CD4-positive, alpha-beta T cell treated with Interleukin-21 for 1 hour (primary cell): ENCODE measurements around the gene WDR54.
"Not testable (repeated sequence)": the region's sequence is repeated elsewhere in the genome, so short reads cannot be mapped to it uniquely, and the experiment has no call there.

ENCODE experiments used
- DNase-seq: peaks from one replicate; pipeline ENCODE4 v3.0.0-alpha.2; 2020

Gene WDR54

DNA sequence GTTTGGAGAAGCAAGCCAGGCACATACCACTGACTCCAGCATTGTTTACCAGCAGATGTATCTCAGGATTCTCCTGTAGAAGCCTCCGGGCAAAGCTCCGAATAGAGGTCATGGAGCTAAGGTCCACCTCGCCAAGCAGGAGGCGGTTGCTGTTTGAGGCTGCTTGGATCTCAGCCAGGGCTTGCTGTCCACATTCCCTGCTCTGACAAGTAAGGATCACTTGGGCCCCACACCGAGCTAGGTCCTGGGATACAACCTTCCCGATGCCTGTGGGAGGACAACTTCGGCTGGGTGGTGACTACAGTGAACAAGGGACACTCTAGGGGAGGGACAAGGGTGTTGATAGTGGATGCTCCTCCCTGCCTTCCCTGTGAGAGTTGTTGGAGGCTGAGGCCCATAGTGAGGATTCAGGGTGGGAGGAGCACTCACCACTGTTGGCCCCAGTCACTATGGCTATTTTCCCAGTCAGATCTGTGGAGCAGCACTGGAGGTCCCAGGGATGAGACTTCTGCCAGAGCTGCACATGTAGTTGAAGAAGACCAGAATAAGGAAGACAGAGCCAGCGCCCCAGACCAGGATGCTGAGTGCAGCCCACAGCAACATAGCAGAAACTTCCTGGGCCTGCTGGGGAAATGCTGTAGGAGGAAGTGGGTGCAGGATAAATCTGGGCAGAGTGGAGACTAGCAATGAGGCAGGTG, 8.4 kb upstream of the WDR54 start:
- no peak for DNase-seq

DNA sequence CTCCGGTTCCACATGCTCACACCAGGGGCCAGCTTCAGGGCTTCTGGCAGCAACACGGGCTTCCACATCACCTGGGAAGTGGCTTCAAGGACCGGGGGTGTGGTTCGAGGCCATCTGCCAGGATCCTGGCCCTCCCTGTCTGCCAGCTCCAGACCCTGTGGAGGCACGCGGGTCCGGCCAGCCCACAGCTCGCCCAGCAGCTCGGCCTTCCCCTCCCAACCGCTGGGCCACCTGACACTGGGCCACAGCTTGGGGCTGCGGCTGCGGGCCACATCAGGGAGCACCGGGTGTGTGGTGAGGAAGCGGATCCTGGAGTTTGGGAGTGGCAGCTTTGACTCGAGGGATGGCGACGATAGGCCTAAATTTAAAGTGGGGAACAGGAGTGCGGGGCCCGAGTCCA, 7.1 kb upstream of the WDR54 start:
- DNase-seq = no peak

DNA sequence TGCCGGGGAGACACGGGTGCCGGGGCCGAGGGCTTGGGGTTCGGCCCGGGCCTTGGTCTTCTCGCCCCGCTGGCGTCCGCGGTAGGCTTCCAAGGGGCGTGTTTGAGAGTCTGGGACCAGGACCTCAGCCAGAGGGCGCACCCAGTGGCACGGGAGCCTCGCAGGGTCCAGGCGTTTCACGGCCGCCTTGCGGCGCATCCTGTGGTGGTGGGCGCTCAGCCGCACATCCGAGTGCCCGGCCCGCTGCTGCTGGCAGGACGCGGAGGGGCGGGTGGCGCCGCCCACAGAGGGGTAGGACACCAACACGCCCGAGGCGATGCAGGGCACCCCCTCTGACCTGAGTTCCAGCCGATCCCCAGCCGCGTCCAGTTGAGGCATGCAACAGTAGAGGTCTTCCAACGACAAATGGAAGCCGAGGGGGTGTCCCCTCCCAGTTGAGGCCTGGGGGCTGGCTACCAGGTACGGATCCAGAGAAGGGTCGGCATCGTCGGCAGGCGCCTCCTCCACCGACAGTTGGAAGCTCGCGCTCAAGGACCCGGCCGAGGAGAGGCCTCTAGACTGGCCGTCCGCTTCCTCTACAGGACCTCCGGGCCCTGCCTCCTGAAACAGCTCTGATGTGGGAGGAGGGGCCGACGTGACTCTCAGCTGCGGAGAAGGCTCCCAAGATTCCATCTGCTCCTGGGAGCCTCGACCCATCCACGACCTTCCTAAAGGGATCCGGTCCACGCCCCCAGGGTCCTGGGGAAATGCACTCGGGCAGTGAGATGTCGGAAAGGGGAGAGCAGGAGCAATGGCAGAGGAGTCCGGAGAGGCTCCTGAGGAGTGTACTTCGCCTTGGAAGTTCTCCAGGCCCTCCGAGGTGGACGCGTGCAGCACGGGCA, 6.4 kb upstream of the WDR54 start:
- no peak for DNase-seq

DNA sequence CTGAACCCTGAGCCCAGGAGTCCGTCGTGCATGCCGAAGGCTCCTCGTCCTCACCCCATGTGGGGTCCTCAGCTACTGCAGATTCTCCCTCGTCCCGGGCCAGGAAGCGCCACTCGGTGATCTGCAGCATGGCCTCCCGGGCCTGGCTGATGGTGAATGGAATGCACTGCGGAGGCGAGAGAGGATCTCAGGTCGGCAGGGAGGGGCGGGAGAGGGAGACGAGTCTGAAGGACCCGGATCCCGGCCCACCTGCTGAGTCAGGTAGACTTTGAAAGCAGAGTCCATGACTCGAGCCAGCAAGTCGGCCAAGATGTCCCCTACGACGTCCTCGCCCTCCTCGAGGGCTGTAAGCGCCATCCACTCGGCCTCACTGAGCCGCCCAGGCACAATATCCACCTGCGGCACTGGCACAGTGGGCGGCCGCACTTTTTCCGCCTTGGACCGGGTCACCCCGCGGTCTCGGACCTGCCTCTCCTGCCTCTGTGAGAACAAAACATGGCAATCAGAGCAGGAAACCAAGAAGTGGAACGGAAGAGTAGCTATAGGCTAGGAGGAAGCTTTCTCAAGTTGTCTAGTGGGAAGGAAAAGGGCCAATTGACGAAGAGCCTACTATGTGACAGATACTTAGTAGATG, 5.7 kb upstream of the WDR54 start:
- no peak for DNase-seq

DNA sequence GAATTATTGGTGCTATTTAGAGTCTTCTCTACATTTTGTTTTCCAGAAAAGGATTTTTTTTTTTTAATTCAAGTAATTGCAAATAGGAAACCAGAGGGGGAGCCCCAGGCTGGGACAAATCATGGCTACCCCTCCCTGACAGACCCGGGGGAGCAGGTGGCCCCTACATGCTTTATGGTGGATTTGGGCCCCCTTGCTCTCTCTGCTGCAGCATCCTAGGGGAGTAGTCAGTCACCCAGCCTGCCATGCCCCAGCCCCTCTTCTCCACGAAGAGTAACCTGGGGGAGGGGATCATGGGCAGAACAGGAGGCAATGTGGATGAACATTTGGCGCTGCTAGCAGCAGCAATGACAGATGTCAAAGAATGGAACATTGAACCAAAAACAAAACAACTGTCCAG, 4.8 kb upstream of the WDR54 start:
- DNase-seq = no peak

GRCh38 chr2:74417197-74417596, 4.3 kb upstream of the WDR54 start:
- no peak for DNase-seq

DNA sequence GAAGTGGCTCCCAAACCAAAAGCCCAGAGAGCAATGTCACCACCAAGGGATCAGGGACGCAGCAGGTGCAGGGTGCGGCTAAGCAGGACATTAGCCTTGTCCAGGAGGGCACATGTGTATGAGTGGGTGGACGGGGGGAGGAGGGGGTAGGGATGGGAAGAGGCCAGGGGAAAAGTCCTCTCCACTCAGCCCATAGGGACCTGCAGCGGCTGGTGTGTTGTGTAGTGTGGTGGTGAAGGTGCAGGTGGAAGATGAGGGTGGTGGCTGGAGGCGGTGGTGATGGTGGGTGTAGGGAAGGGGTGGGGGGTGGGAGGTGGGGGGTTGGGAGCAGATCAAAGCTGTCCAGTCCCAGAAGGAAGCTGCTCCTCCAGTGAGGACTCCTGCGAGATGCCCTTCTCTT, 3.8 kb upstream of the WDR54 start:
- DNase-seq = no peak

- DNase-seq = no peak
These were observed 3.2 kb upstream of the WDR54 start for GRCh38 chr2:74418312-74418711.

- no peak for DNase-seq
These were observed 2.2 kb upstream of the WDR54 start for GRCh38 chr2:74419345-74419744.

DNA sequence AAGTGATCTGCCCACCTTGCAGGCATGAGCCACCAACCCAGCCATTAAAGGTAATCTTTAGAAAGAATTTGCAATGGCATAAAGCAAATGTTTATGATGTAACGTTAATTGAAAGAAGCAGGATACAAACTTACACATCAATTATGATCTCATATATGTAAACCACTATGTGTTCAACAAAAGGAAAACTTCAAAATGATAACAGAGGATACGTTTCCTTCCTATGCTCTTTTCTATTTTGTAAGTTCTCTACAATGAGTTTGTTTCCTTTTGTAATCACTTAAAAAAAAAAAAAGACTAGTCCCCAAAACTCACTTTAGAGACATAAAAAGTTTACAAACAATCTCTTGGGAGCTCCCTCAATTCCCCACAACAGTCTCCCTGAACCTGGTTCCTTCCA, 1.5 kb upstream of the WDR54 start:
- DNase-seq = no peak

- DNase-seq = not testable (repeated sequence)
These were observed 957 bp upstream of the WDR54 start for GRCh38 chr2:74420443-74421103.

DNA sequence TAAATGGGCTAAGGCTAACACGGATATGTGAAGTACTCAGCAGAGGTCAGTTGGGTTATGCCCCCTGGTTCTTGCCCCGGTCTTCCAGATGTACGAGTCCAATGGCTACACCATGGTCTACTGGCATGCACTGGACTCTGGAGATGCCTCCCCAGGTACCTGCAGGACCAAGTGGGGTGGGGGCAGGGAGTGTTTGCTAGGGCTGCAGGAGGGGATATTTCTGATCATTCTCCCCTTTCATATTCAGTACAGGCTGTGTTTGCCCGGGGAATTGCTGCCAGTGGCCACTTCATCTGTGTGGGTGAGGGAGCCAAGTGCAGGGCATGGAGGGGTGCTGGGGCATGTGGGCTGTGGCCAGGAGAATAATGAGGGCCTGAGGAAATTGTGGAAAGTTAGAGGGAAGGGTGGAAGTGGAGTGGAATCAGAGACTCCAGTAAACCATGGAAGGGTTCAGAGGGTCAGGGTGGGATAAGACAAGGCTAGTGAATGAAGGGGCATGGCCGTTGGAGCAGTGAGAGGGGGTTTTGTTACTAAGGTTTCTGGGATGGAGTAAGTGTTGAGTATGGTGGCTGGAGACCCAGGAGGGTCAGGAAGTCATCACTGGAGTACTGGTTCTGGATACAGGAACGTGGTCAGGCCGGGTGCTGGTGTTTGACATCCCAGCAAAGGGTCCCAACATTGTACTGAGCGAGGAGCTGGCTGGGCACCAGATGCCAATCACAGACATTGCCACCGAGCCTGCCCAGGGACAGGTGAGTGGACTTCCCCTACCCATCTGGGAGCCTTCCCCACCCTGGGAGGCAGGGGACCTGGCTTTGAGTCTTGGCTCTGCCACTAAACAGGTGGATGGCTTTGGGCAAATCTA, 1.9 kb downstream of the WDR54 start:
- no peak for DNase-seq

DNA sequence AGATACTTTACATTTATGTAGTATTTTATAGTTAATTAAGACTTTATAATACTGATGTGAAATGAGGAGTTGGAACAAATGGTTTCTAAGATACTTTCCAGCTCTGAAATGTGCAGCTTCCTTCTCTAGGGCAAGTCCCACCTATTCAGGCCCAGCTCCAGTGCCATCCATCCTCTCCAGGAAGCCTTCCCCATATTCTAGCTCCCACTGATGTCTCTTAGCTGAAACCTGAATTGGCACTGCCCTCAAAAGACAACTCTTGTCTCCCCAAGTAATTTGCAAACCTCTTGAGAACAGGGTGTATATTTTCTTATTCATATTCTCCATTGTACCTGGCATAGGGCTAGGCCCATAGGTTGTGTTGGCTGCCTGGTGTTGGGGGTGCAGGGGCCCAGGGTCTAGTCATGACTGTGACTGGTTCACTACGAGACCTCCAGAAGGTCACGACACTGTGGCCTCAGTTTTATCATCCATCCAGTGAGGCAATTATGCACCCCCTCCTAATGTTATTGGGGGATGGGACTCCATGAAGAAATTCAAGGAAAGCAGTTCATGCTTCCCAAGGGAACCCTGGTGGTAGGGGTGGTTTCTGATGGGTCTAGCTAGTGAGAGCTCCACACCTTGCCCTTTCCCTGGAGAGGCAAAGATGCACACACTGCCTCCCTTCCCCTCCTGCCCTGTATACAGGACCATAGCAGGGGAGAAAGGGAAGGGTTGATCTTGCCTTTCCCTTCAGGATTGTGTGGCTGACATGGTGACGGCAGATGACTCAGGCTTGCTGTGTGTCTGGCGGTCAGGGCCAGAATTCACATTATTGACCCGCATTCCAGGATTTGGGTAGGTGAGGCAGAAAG, 2.8 kb downstream of the WDR54 start:
- DNase-seq = no peak

- DNase-seq = no peak
These were observed 3.5 kb downstream of the WDR54 start for GRCh38 chr2:74424995-74425406.

DNA sequence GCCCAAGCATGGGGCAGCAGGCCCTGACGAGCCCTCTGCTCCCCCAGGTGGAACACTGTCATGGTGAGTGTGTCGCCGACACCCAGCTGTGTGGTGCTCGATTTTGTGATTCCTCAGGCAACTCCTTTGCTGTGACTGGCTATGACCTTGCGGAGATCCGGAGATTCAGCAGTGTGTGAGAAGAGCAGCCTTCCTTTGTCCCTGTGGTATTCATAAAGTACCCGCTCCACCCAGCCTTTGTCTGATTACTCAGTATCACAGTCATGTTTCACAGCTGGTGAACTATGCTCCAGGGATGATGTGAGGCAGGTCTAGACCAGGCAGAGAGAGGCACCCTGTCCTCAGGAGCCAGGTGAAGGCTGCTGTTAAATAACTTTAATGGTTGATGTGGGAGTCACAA, 4.0 kb downstream of the WDR54 start:
- DNase-seq = no peak

- no peak for DNase-seq
These were observed 4.7 kb downstream of the WDR54 start for GRCh38 chr2:74426181-74426758.

DNA sequence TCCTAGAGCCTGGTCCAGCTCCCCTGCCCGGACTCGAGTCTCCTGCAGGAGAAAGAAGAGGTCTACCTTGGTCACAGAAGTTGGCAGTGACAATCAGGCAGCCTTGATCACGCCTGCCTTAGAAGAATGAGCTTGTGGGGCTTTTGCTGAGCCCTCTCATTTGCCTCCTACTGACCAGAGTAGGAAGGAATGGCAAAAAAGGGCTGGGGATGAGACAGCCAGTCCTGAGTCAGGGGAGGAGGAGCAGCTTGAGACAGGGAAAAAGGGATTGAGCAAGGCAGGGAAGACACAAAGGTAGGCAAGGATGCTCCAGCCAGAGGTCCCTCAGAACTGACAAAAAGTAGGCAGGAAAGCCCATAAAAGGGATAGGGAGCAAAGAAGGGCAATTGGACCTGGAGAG, 6.0 kb downstream of the WDR54 start:
- DNase-seq = no peak

GRCh38 chr2:74428675-74429074, 7.1 kb downstream of the WDR54 start:
- DNase-seq = no peak

DNA sequence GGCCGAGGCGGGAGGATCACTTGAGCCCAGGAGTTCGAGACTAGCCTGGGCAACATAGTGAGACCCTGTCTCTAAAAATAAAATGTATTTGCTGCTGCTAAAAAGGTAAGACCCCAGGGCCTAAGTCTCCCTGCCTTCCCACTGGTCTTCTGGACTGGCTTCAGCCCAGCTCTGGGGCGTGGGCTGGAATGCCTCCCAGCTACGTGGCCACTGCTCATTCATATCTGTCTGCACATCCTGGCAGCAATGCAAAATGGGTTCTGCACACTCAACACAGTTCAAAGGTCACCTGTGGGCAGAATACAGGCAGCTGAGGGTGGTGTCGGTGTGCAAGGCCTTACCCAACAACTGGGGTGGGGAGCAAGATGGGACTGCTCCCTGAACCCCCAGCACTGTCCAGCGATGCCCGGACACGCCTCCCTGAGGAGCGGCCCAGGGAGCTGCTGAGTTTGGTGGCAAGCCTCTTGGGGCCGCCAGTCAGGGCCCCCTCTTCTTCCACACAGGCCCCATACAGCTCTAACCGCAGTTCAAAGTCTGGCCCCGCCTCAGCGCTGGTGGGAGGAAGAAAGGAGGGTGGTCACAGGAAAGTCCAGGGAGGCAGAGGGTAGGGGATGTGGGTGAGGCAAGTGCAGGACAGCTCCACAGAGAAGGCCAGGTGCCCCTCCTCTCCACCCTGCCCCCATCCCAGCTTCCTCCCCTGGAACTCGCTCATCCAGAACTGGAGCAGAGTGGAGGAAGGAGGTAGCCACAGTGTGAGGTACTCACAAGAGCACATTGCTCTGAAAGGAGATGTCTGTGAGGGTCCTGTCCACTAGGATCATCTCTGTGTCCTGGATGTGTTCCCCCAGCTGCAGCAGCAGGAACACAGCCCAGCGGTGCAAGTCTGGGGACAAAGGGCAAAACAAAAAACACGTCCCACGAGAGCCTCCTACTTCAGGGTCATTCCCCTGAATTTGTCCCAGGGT, 8.2 kb downstream of the WDR54 start:
- DNase-seq = no peak

DNA sequence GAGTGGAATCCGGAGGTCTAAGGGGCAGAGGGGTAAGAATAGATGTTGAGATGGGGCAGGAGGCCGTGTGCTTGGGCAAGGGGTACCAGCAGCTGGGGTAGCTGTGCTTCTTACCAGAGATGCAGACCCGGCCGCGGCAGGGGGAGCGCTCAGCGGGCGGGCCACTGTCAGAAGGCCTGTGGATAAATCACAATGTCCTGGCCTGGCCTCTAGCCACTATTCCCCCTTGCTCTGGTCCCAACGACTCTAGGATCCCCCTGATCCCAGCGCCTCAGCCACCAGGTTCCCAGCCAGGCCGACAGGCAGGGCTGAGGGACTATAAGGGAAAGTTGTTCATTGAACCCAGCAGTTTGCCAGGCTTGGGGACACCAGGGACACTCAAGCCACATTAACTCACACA, 9.0 kb downstream of the WDR54 start:
- DNase-seq = no peak
